Stimulated activated CD8-positive, alpha-beta memory T cell treated with anti-CD3 and anti-CD28 coated beads, Interleukin-4, amount 100 ng/mL, for 1 hour (primary cell): ENCODE results near the gene HYCC1.

Experiments
- DNase-seq, 2 donors: peaks; one replicate each; pipeline ENCODE4 v3.0.0-alpha.2; 2020; ENCODE audit warnings: low read depth in 2 of 2, low spot score in 1 of 2

The HYCC1 gene

DNA sequence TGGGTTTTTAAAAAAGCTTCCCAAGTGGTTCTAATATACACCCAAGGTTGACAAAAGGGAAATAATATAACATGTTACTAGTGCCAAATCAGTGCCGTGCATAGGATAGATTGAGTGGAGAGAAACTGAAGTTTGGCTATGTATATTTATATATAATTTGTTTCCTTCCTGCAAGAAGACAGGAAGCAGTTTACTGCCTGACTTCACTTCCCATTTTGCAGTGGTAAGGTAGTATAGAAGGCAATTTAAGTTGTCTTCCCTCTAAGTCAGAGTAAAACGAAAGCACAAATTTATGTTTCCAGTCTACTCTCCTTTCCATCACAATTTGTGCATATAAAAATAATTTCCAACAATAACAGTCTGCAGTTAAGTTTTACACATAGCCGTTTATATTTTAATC lies 3.4 kb upstream of the HYCC1 start:
- no peak for DNase-seq

DNA sequence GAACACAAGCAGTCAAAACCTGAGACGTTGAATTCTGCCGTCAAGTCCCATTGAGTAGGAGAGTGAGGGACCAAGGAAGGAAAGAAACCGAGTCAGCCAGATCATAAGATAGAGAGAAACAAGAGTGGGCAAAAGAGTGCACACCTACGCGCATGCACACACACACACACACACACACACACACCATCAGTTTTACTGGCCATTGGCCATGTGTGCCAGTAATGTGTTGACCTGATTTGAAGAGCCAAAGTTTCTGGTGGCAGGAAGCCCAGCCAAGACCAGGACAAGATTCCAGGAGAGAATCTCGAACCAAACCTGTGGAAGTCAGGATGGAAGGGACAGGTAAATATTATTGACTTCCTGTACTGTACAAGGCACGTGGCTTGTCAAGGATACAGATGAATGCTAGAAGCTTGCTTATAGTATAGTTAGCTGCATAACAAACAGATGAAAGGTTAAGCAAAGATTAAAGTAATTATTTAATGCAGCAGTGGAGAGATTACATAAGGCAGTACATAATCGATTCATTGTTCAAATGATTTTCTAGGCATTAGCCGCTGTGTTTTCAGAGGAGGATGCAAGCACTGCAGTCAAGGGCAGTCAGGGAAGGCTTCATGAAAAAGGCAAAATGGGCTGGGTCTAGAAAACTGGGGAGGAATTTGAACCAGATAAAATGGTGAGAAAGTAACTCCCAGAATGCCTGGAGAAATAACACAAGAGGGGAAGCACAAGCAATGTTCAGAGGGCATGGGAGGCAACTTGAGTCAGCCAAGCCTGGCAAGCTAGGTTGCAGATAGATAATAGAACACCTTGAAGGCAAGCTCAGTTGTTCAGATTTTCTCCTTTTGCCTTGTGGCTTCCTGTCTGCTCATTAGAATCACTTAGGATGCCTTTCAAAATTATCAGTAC lies 2.7 kb upstream of the HYCC1 start:
- no peak for DNase-seq

GRCh38 chr7:23014681-23015080 lies 751 bp upstream of the HYCC1 start:
- DNase-seq = no peak

DNA sequence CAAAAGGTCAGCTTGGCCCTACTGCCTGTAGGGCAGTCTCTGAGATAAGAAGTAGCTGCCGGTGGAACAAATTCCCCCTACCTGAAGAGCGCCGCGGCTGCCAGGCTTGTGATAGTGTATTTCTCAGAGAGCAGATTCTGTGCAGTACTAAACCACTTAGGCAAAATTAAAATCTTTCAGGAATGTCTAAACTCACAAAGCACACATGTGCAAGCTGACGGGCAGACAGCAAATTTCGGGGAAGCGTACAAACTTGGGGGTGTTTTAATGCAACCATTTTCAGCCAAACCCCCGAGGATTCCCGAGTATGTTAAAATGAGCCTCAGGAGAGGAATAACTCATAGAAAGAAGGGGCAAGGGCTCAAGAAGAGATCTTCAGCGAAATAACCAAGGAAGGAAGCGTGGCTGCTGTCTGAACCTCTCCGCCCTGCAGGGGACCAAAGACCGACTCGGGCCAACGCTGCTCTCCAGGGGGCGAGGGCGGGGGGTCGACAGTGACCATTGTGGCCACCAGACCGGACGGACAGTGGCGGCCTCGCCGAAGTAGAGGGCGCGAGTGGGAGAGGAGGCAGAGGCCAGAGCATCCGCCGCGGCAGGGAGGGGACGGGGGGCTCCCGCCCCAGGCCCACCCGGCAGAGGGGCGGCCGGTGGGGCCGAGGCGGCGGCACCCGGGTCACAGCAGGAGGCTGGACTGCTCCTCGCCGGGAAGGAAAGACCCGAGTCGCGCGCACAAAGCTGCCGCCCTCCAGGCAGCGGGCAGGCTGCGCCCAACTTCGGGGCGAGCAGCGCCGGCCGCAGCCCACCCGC lies 819 bp downstream of the HYCC1 start:
- no peak for DNase-seq

- no peak for DNase-seq
Measured at GRCh38 chr7:23012186-23012585, 1.7 kb downstream of the HYCC1 start.

DNA sequence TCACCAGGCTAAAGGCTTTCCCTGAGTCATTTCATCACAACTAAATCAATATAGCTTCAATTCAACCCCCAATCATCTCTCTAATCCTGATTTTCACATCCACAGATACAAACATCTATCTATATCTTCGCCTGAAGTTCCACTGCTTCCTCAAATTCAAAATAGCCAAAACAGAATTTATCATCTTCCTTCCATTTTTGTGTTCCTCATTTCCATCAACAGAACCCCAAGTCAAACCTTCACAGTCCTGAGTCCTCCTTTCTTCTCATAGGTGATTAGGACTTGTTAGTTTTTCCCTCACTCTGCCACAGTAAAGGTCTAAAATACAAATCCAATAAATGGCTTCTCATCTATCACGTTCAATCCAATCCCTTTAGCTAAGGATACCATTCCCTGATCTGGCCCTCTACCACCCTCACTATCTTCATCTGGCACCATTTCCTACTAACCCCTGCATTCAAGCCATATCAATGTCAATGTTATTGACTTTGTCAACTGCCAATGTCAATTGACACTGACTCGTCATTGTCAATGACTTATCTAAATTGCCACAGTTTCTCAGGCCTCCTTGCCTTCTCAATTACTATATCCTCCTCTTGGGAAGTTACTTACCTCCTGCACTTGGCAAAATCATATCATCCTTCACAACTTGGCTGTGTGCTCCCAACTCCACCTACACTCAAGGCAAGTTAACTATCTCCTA lies 2.6 kb downstream of the HYCC1 start:
- DNase-seq = no peak

DNA sequence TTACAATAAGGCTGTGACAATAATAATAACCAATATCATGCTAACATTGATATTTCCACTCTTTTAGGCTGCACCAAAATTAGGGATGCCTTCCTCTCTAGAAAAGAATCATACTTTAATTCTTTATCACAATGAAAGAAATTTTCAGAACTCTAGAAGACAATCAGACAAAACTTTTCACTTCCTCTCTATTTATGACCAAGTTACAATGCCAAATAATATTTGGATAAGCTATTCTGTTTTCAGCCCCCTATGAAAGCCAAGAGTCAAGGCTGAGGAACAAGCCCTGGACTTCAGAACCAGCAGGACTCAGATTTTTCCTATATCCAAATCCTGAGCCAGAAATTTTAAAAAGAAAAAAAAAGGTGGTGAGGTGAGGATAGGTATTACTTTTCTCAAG lies 4.6 kb downstream of the HYCC1 start:
- no peak for DNase-seq

- no peak for DNase-seq
Measured at GRCh38 chr7:23004247-23004520, 9.7 kb downstream of the HYCC1 start.

GRCh38 chr7:23003505-23004246 lies 10.3 kb downstream of the HYCC1 start:
- DNase-seq = no peak

- DNase-seq = no peak
Measured at GRCh38 chr7:23002698-23003097, 11.2 kb downstream of the HYCC1 start.

- DNase-seq = no peak
Measured at GRCh38 chr7:23001610-23002009, 12.3 kb downstream of the HYCC1 start.

- DNase-seq = no peak
Measured at GRCh38 chr7:23000597-23001360, 13.2 kb downstream of the HYCC1 start.

DNA sequence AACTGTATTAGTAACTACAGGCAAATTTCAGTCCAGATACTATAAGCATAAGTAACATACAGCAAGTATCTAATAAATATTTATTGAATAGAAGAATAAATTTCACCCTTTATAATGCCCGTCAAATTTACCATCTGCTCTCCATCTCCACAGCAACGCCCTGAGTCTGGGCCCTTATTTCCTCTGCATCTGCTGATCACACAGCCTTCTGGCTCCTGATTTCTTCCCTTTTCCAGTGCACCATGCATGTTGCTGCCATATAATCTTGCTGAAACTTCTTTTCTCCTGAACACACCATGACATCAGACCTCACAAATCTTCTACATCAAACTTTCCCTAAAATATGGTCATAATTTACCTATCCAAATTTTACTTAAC lies 15.4 kb downstream of the HYCC1 start:
- DNase-seq = no peak

DNA sequence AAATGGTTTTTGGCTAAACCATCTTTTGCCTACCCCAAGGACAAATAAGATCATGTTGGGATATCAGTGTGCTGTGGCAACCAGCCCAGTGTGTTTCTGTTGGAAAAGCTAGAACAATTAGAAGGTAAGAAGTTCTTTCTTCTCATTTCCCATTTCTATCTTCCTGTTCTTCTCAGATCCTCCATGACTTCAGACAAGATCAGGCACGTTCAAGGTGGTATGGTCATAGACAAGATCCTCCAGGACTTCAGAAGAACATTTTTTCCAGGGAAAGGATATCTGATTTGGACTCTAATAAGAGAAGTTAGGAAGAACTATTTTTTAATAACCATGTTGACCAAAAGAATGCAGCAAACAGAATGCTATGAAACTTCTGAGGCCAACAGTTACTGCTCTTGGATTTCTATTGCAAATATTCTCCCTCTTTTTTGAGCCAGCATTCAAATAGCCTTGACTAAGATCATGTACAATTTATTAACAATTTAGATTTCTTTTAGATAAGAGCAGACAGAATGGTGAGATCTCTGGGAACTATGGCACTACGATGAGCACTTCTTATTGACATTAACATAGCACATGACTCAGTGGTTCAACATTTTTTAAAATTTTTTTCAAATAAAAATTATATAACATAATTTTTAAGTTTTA lies 15.9 kb downstream of the HYCC1 start:
- no peak for DNase-seq

DNA sequence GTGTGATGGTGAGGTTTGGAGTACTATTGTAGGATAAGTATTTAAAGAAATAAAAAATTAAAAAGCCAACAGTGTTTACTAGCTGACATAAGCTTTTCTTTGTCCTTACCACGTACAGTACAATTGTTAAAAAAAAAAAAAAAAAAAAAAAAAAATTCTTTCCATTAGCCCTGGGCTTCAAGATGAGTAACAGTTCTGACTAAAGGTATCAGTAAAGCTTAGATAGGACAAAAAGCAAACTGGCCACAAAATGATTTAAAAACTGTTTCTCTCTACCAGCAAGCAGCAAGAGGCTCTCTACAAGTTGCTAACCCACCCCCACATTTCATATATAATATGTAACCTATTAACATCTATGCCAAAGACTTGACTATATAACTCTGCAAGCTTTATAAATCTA lies 17.5 kb downstream of the HYCC1 start:
- DNase-seq = no peak

- DNase-seq = no peak
Measured at GRCh38 chr7:22995011-22995410, 18.9 kb downstream of the HYCC1 start.

- no peak for DNase-seq
Measured at GRCh38 chr7:22992874-22993840, 20.8 kb downstream of the HYCC1 start.

DNA sequence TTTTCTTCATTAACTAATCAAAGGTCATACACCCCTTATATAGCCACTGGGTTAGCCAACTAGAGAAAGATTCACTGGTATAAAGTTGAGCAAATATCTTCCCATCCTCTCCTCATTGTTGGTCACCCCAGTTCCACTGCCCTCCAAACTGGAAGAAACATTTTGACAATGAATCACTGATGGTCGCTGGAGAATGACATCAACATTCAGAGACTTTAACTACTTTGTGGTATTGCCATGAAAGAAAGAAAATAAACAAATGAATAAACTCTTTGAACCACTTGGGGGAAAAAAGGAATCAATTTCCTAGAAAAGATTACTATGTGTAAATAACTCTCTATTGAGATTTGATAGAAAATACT lies 23.4 kb downstream of the HYCC1 start:
- no peak for DNase-seq
